Esophagus squamous epithelium (tissue), 4 donors: ENCODE data around the gene GMPPB.

ENCODE experiments used
- CTCF ChIP-seq, 6 experiments: fragments of 450-650 bp in 4 of 6; fragments of 200-600 bp in 2 of 6; sonication (generic) in 2 of 6; IDR thresholded peaks; one replicate each; pipeline ENCODE4 v1.5.1; 2016 to 2019; ENCODE audit warnings: antibody characterized with exemption in 6 of 6, mild to moderate bottlenecking in 4 of 6, moderate library complexity in 4 of 6
- POLR2A ChIP-seq, 4 donors: fragments of 450-650 bp; IDR thresholded peaks; one replicate each; pipeline ENCODE4 v1.6.1; 2017; ENCODE audit warnings: antibody characterized with exemption in 4 of 4, mild to moderate bottlenecking in 4 of 4, moderate library complexity in 3 of 4

DNA sequence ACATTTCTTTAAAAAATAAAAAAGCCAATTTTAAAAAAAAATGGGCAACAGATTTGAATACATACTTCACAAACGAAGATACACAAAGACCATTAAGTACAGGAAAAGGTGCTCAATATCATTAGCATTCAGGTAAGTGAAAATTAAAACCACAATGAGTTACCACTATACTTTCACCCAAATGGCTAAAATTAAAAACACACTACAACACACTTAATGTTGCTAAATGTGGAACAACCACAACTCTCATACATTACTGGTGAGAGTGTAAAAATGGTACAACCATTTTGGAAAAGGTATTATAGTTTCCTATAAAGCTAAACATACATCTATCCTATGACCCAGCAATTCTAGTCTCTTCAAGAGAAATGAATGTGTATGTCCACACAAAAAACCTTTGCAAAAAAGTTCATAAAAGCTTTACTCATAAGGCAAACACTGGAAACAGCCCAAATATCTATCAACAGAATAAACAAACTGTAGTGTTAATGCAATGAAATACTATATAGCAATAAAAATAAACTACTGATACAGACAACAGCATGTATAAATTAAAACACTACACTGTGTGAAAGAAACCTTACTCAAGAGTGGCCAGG lies 47.7 kb upstream of the GMPPB start:
- TF ChIP-seq CTCF (IDR thresholded peaks at IDR 0.05) (no peak), POLR2A (IDR thresholded peaks at IDR 0.05) (no peak)
